GM12873 (cell line): ENCODE measurements around the gene VWDE.

Experiments
- TF ChIP-seq, protein P1 (sequence below): IDR thresholded peaks from 2 replicates; pipeline ENCODE4 v1.5.1; 2012; ENCODE audit warnings: low read depth, mild to moderate bottlenecking, moderate library complexity, low read length, control low read depth; ENCODE audit not compliant: insufficient read depth; ENCODE audit errors: missing control alignments

VWDE gene

GRCh38 chr7:12415072-12415471 lies 11.4 kb upstream of the VWDE start:
- TF ChIP-seq, protein P1, sequence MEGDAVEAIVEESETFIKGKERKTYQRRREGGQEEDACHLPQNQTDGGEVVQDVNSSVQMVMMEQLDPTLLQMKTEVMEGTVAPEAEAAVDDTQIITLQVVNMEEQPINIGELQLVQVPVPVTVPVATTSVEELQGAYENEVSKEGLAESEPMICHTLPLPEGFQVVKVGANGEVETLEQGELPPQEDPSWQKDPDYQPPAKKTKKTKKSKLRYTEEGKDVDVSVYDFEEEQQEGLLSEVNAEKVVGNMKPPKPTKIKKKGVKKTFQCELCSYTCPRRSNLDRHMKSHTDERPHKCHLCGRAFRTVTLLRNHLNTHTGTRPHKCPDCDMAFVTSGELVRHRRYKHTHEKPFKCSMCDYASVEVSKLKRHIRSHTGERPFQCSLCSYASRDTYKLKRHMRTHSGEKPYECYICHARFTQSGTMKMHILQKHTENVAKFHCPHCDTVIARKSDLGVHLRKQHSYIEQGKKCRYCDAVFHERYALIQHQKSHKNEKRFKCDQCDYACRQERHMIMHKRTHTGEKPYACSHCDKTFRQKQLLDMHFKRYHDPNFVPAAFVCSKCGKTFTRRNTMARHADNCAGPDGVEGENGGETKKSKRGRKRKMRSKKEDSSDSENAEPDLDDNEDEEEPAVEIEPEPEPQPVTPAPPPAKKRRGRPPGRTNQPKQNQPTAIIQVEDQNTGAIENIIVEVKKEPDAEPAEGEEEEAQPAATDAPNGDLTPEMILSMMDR, result no peak

DNA sequence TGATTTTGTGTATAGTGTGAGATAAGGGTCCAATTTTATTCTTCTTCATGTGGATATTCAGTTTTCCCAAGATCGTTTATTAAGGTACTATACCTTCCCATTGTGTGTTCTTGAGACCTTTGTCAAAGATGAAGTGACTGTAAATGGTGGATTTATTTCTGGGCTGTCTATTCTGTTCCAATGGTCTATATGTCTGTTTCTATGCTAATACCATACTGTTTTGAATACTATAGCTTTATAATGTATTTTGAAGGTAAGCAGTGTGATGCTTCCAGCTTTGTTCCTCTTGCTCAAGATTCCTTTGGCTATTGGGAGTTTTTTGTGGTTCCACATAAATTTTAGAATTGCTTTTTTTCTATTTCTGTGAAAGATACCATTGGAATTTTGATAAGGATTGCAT lies 8.7 kb upstream of the VWDE start:
- TF ChIP-seq, protein P1, result no peak

DNA sequence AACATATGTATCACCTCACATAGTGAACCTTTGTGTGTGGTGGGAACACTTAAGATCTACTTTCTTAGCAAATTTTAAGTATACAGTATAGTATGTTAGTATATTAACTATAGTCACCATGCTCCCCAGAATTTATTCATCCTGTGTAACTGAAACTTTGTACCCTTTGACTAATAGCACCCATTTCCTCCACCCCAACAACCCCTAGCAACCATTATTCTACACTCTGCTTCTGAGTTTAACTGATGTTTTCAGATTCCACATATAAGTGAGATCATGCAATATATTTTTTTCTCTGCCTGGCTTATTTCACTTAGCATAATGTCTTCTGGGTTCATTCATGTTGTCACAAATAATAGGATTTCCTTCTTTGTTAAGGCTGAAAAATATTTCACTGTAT lies 6.9 kb upstream of the VWDE start:
- TF ChIP-seq, protein P1, result no peak

DNA sequence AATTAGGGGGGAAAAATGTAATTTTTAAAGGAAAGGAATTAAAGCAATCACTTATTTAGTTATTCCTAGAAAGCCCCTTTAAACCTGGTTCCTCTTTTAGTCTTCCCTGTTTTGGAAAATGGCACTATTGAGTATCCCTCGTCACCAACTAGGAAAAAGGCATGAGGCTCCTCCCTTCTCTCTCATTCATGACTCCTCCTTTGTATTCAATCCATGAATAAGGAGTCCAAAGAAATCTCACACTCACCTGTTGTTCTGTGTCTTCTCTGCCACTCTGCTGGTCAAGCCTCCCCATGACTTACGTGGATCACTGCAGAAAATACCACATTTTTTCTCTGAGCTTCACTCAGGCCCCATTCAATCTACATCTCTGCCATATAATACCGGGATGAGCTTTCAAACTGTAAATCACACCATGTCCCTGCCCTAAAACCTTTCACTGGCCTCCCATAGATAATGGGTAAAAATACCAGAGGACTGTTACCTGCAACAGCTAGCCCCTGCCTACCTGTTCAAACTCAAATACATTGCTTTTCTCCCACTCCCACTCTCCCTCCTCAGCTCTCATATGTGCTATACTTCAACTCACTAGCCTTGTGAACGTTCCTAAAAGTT lies 5.5 kb upstream of the VWDE start:
- TF ChIP-seq, protein P1, result no peak

GRCh38 chr7:12402365-12402725 lies 1.3 kb downstream of the VWDE start:
- TF ChIP-seq, protein P1, result no peak

DNA sequence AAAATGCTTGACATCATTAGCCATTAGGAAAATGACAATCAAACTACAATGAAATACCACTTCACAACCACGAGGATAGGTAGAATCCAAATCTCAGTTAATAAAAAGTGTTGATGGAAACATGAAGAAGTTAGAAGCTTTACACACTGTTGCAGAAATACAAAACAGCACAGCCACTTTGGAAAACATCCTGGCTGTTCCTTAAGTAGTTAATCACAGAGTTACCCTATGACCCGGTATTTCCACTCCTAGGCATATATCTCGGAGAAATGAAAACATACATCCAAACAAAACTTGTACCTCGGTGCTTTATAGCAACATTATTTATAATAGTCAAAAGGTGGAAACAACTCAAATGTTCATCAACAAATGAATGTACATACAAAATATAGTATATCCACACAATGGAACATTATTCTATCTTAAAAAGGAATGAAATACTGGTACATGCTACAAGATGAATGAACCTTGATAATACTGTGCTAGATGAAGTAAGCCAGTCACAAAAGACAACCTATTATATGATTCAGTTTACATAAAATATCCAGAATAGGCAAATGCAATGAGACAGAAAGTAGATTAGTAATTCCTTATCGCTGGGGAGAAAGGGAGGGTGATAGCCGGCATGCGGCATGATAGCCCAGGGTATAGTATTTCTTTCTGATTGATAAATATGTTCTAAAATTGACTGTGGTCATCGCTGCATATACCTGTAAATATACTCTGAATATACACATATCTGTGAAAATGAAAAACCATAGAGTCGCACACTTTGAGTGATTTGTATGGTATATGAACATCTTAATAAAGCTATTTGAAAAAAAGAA lies 1.9 kb downstream of the VWDE start:
- TF ChIP-seq, protein P1, result no peak

GRCh38 chr7:12398186-12398585 lies 5.5 kb downstream of the VWDE start:
- TF ChIP-seq, protein P1, result no peak
